Uterus (tissue), 4 donors: ENCODE measurements around the gene EMX2. TPM values are rescaled to one million over a fixed set of nuclear protein-coding genes. Genes with fewer than 3 reads are reported as not detected.
A peak's percentile ranks its signal among the peaks of the same experiment; 100 is the strongest.

Experiments
- DNase-seq, 2 donors: peaks; one replicate each; pipeline ENCODE4 v3.0.0-alpha.2; 2019 to 2020
- H3K27ac ChIP-seq, 2 donors: fragments of 200-600 bp; sonication (generic); 1 replicate in 1 of 2; 2 replicates in 1 of 2; pipeline ENCODE4 v1.5.1; 2016 to 2018
- H3K27me3 ChIP-seq, 2 donors: fragments of 200-600 bp; sonication (generic); one replicate each; pipeline ENCODE4 v1.5.1; 2018 to 2019; ENCODE audit warnings: control low read depth in 1 of 2
- H3K36me3 ChIP-seq, 2 donors: fragments of 200-600 bp; sonication (generic); one replicate each; pipeline ENCODE4 v1.5.1; 2019; ENCODE audit warnings: control low read depth in 1 of 2
- H3K4me1 ChIP-seq, 2 donors: fragments of 200-600 bp; sonication (generic); one replicate each; pipeline ENCODE4 v1.5.1; 2018 to 2019; ENCODE audit warnings: control low read depth in 1 of 2
- H3K4me3 ChIP-seq, 2 donors: fragments of 200-600 bp; sonication (generic); 1 replicate in 1 of 2; 2 replicates in 1 of 2; pipeline ENCODE4 v1.5.1; 2018 to 2019; ENCODE audit warnings: mild to moderate bottlenecking in 1 of 2
- H3K9me3 ChIP-seq, 2 donors: fragments of 200-600 bp; sonication (generic); one replicate each; pipeline ENCODE4 v1.5.1; 2019; ENCODE audit warnings: control low read depth in 1 of 2
- CTCF ChIP-seq, 4 experiments: fragments of 200-600 bp in 2 of 4; fragments of 450-650 bp in 2 of 4; sonication (generic) in 2 of 4; IDR thresholded peaks; one replicate each; pipeline ENCODE4 v1.5.1; 2016 to 2019; ENCODE audit warnings: antibody characterized with exemption in 4 of 4, mild to moderate bottlenecking in 2 of 4, moderate library complexity in 1 of 4
- POLR2A ChIP-seq, 2 donors: fragments of 450-650 bp; IDR thresholded peaks; one replicate each; pipeline ENCODE4 v1.6.1; 2016; ENCODE audit warnings: antibody characterized with exemption in 2 of 2, mild to moderate bottlenecking in 1 of 2, moderate library complexity in 1 of 2
- intact Hi-C: fragments of 100-400 bp; cut with DNase I; formaldehyde crosslinking; loops from one replicate; pipeline ENCODE4 v1.15.1; 2023; ENCODE audit warnings: low total_unique reads
- total RNA-seq, 4 donors: library from RNA; depleted of rRNA in 3 of 4; stranded (reverse); fragments of >200 nt in 3 of 4; gene quantifications; one replicate each; pipeline versions ENCODE4 v1.1.0 to v1.2.4, GENCODE V29; 2014 to 2023
- donor health status: DM: yes; HTN: yes; CAD: no.

The EMX2 gene
- total RNA-seq, 4 donors from 2014 or later = 6.7 to 154 (median 17.1) TPM

GRCh38 chr10:117544004-117544701, 1.6 kb downstream of the EMX2 start:
- intact Hi-C loops = loop anchor here (2.0 to 10.0 kb wide), 3 partner anchors 99 to 701 kb away; no protein-coding TSS in a partner anchor
- H3K9me3 ChIP-seq = no peaks in the 10 kb centered on the region
- peak in 1 of 2 donors; percentile 34 for DNase-seq
- peak overlapping the region; percentile 98 for H3K27ac ChIP-seq
- H3K4me3 ChIP-seq = peak overlapping the region; percentile 60 to 77
- no peaks in the 10 kb centered on the region for H3K27me3 ChIP-seq
- peaks cover 0 to 3% of the 10 kb centered on the region in 2 donors for H3K4me1 ChIP-seq
- no peaks in the 10 kb centered on the region for H3K36me3 ChIP-seq
- TF ChIP-seq CTCF (IDR thresholded peaks at IDR 0.05) = no peak
- TF ChIP-seq POLR2A (IDR thresholded peaks at IDR 0.05) = no peak

- Histone ChIP-seq H3K4me3 (peak overlapping the region; percentile 60 to 77), H3K36me3 (no peaks in the 10 kb centered on the region), H3K4me1 (peaks cover 0 to 3% of the 10 kb centered on the region in 2 donors), H3K9me3 (no peaks in the 10 kb centered on the region), H3K27me3 (no peaks in the 10 kb centered on the region), H3K27ac (peak overlapping the region; percentile 98)
- intact Hi-C loops = loop anchor here (2.0 to 10.0 kb wide), 3 partner anchors 100 to 700 kb away; no protein-coding TSS in a partner anchor
- peak in 1 of 2 donors; percentile 32 for DNase-seq
- TF ChIP-seq POLR2A (IDR thresholded peaks at IDR 0.05) = no peak
- no peak for TF ChIP-seq CTCF (IDR thresholded peaks at IDR 0.05)
Observed at GRCh38 chr10:117544711-117545140, 2.2 kb downstream of the EMX2 start.

- intact Hi-C loops = loop anchor here (2.0 to 10.0 kb wide), 3 partner anchors 101 to 699 kb away; no protein-coding TSS in a partner anchor
- Histone ChIP-seq H3K4me3 (peak overlapping the region; percentile 60 to 77), H3K4me1 (peaks cover 0 to 2% of the 10 kb centered on the region in 2 donors), H3K9me3 (no peaks in the 10 kb centered on the region), H3K27me3 (no peaks in the 10 kb centered on the region), H3K27ac (peak overlapping the region; percentile 98), H3K36me3 (no peaks in the 10 kb centered on the region)
- no peak for DNase-seq
- no peak for TF ChIP-seq POLR2A (IDR thresholded peaks at IDR 0.05)
- TF ChIP-seq CTCF (IDR thresholded peaks at IDR 0.05) = no peak
Observed at GRCh38 chr10:117545141-117546019, 2.8 kb downstream of the EMX2 start.

GRCh38 chr10:117546020-117546580, 3.6 kb downstream of the EMX2 start:
- peak overlapping the region; percentile 98 for H3K27ac ChIP-seq
- intact Hi-C loops = loop anchor here (10.0 kb wide), 2 partner anchors 101 to 699 kb away; no protein-coding TSS in a partner anchor
- no peaks in the 10 kb centered on the region for H3K27me3 ChIP-seq
- no peaks in the 10 kb centered on the region for H3K36me3 ChIP-seq
- no peak for DNase-seq
- H3K4me1 ChIP-seq = no peaks in the 10 kb centered on the region
- H3K4me3 ChIP-seq = peak overlapping the region; percentile 60 to 77
- no peaks in the 10 kb centered on the region for H3K9me3 ChIP-seq
- no peak for TF ChIP-seq POLR2A (IDR thresholded peaks at IDR 0.05)
- TF ChIP-seq CTCF (IDR thresholded peaks at IDR 0.05) = no peak
